HL-60 (cell line): Measurements from ENCODE around the gene THSD7B.

Experiments
- DNase-seq, 2 experiments: peaks; one replicate each; pipeline ENCODE4 v3.0.0-alpha.2; 2010 to 2020; ENCODE audit warnings: low read depth in 1 of 2, low spot score in 1 of 2
- H3K27ac ChIP-seq: fragments of 250-450 bp; sonication (Bioruptor Pico); replicated peaks from 2 replicates; pipeline ENCODE4 v1.5.1; 2020; ENCODE audit warnings: mild to moderate bottlenecking, moderate library complexity
- H3K27me3 ChIP-seq: fragments of 250-450 bp; sonication (Bioruptor Pico); 2 replicates; pipeline ENCODE4 v1.5.1; 2021; ENCODE audit warnings: mild to moderate bottlenecking, moderate library complexity; ENCODE audit not compliant: insufficient read depth, poor library complexity, severe bottlenecking
- H3K4me3 ChIP-seq: replicated peaks from 2 replicates; pipeline ENCODE4 v1.5.1; 2011; ENCODE audit warnings: mild to moderate bottlenecking, control low read depth, low read length; ENCODE audit not compliant: insufficient read depth
- GABPA ChIP-seq: IDR thresholded peaks from 2 replicates; pipeline ENCODE4 v1.6.1; 2012; ENCODE audit warnings: low read depth
- POLR2AphosphoS5 ChIP-seq: IDR thresholded peaks from 2 replicates; pipeline ENCODE4 v1.6.1; 2012; ENCODE audit warnings: low read depth
- SPI1 ChIP-seq: IDR thresholded peaks from 2 replicates; pipeline ENCODE4 v1.6.1; 2012; ENCODE audit warnings: low read depth, mild to moderate bottlenecking, borderline replicate concordance
- TF ChIP-seq, protein P1 (sequence below): IDR thresholded peaks from one replicate; pipeline ENCODE4 v1.5.1; 2011; ENCODE audit warnings: low read length, control low read depth, inconsistent platforms; ENCODE audit not compliant: insufficient read depth
- TF ChIP-seq, protein P2 (sequence below): IDR thresholded peaks from 2 replicates; pipeline ENCODE4 v1.6.1; 2012; ENCODE audit warnings: low read depth; ENCODE audit not compliant: insufficient replicate concordance

THSD7B gene

GRCh38 chr2:137254052-137254451, 488.7 kb downstream of the THSD7B start:
- no peak for DNase-seq
- H3K27ac ChIP-seq, result no peak overlapping the region

DNA sequence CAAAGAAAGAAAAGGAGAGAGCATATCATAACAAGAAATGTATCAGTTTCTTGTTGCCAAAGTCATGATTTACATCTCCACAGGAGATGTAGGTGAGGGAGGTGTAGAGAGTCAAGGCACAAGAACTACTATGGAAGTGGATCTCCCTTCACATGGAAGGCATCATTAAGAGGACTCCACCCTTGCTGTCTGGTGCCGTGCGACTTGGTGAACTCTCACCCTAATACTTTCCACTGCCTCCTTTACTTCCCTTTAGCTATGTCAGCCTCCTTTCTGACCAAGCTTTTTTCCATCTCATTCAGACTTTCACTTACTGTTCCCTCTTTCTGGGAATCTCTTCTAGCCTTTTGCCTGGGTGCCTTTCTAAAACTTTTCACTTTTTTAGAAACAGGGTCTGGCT, 490.0 kb downstream of the THSD7B start:
- Histone ChIP-seq H3K4me3 (no peak overlapping the region), H3K27ac (no peak overlapping the region), H3K27me3 (no peaks in the 10 kb centered on the region)
- TF ChIP-seq, protein P1, sequence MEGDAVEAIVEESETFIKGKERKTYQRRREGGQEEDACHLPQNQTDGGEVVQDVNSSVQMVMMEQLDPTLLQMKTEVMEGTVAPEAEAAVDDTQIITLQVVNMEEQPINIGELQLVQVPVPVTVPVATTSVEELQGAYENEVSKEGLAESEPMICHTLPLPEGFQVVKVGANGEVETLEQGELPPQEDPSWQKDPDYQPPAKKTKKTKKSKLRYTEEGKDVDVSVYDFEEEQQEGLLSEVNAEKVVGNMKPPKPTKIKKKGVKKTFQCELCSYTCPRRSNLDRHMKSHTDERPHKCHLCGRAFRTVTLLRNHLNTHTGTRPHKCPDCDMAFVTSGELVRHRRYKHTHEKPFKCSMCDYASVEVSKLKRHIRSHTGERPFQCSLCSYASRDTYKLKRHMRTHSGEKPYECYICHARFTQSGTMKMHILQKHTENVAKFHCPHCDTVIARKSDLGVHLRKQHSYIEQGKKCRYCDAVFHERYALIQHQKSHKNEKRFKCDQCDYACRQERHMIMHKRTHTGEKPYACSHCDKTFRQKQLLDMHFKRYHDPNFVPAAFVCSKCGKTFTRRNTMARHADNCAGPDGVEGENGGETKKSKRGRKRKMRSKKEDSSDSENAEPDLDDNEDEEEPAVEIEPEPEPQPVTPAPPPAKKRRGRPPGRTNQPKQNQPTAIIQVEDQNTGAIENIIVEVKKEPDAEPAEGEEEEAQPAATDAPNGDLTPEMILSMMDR, result no peak
- TF ChIP-seq GABPA (no peak), POLR2AphosphoS5 (no peak), SPI1 (no peak)
- TF ChIP-seq, protein P2, sequence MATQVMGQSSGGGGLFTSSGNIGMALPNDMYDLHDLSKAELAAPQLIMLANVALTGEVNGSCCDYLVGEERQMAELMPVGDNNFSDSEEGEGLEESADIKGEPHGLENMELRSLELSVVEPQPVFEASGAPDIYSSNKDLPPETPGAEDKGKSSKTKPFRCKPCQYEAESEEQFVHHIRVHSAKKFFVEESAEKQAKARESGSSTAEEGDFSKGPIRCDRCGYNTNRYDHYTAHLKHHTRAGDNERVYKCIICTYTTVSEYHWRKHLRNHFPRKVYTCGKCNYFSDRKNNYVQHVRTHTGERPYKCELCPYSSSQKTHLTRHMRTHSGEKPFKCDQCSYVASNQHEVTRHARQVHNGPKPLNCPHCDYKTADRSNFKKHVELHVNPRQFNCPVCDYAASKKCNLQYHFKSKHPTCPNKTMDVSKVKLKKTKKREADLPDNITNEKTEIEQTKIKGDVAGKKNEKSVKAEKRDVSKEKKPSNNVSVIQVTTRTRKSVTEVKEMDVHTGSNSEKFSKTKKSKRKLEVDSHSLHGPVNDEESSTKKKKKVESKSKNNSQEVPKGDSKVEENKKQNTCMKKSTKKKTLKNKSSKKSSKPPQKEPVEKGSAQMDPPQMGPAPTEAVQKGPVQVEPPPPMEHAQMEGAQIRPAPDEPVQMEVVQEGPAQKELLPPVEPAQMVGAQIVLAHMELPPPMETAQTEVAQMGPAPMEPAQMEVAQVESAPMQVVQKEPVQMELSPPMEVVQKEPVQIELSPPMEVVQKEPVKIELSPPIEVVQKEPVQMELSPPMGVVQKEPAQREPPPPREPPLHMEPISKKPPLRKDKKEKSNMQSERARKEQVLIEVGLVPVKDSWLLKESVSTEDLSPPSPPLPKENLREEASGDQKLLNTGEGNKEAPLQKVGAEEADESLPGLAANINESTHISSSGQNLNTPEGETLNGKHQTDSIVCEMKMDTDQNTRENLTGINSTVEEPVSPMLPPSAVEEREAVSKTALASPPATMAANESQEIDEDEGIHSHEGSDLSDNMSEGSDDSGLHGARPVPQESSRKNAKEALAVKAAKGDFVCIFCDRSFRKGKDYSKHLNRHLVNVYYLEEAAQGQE, result no peak
- no peak for DNase-seq

More at GRCh38 chr2:137254052-137254451, 488.7 kb downstream of the THSD7B start:
- no peak for TF ChIP-seq GABPA
- no peaks in the 10 kb centered on the region for H3K27me3 ChIP-seq
- no peak overlapping the region for H3K4me3 ChIP-seq

GRCh38 chr2:137255990-137256389, 490.6 kb downstream of the THSD7B start:
- H3K27ac ChIP-seq, result no peak overlapping the region
- no peak for DNase-seq
- no peak overlapping the region for H3K4me3 ChIP-seq
- TF ChIP-seq, protein P1, result no peak
- TF ChIP-seq SPI1, result no peak
- TF ChIP-seq POLR2AphosphoS5, result no peak
- no peak for TF ChIP-seq GABPA
- TF ChIP-seq, protein P2, result no peak
- no peaks in the 10 kb centered on the region for H3K27me3 ChIP-seq

- no peaks in the 10 kb centered on the region for H3K27me3 ChIP-seq
- DNase-seq, result no peak
- H3K4me3 ChIP-seq, result no peak overlapping the region
- TF ChIP-seq, protein P1, result no peak
- no peak for TF ChIP-seq GABPA
- no peak for TF ChIP-seq SPI1
- TF ChIP-seq POLR2AphosphoS5, result no peak
- no peak overlapping the region for H3K27ac ChIP-seq
These were observed 496.7 kb downstream of the THSD7B start for GRCh38 chr2:137261881-137262585.
